K562 (cell line): ENCODE data around the gene MCIDAS.

Experiments
- ARID4B ChIP-seq: sonication (generic); formaldehyde crosslinking; IDR thresholded peaks from 2 replicates; pipeline ENCODE4 v1.8.0; 2022; ENCODE audit warnings: mild to moderate bottlenecking, missing genetic modification reagents
- CEBPB ChIP-seq: fragments of 450-650 bp; IDR thresholded peaks from 2 replicates; pipeline ENCODE4 v1.6.1; 2016; ENCODE audit warnings: missing genetic modification characterization, missing compliant biosample characterization
- CHCHD3 ChIP-seq: fragments of 250-450 bp; sonication (Bioruptor Pico); IDR thresholded peaks from 2 replicates; pipeline ENCODE4 v2.1.2; 2022; ENCODE audit warnings: mild to moderate bottlenecking
- HCFC1 ChIP-seq: IDR thresholded peaks from 2 replicates; pipeline ENCODE4 v1.6.1; 2012; ENCODE audit warnings: low read depth, low read length, improper control_type of control experiment
- KAT2B ChIP-seq: IDR thresholded peaks from one replicate; pipeline ENCODE4 v1.6.1; 2012; ENCODE audit warnings: low read depth, mild to moderate bottlenecking, control low read depth, inconsistent platforms, low read length, moderate library complexity
- NCOA1 ChIP-seq: fragments of 450-650 bp; IDR thresholded peaks from 2 replicates; pipeline ENCODE4 v1.6.1; 2016; ENCODE audit warnings: low read depth
- POLR2AphosphoS5 ChIP-seq: IDR thresholded peaks from 2 replicates; pipeline ENCODE4 v1.6.1; 2011; ENCODE audit warnings: mild to moderate bottlenecking, low read depth, low read length, moderate library complexity; ENCODE audit not compliant: control insufficient read depth, insufficient read depth
- POLR3A ChIP-seq: IDR thresholded peaks from 2 replicates; pipeline ENCODE4 v1.6.1; 2011; ENCODE audit warnings: borderline replicate concordance, mild to moderate bottlenecking, moderate library complexity; ENCODE audit not compliant: insufficient read length, insufficient read depth; ENCODE audit errors: extremely low read depth
- SMARCE1 ChIP-seq: fragments of 450-650 bp; IDR thresholded peaks from 2 replicates; pipeline ENCODE4 v1.7.1; 2016; ENCODE audit warnings: mild to moderate bottlenecking
- TAF1 ChIP-seq: IDR thresholded peaks from 2 replicates; pipeline ENCODE4 v1.6.1; 2011; ENCODE audit warnings: mild to moderate bottlenecking, low read length, moderate library complexity; ENCODE audit not compliant: insufficient read depth, control insufficient read depth, severe bottlenecking; ENCODE audit errors: extremely low read depth
- TGIF2 ChIP-seq: sonication (generic); formaldehyde crosslinking; IDR thresholded peaks from 2 replicates; pipeline ENCODE4 v1.8.1; 2022; ENCODE audit warnings: mild to moderate bottlenecking, missing genetic modification reagents, moderate library complexity
- ZBTB1 ChIP-seq: sonication (generic); formaldehyde crosslinking; IDR thresholded peaks from 2 replicates; pipeline ENCODE4 v1.8.1; 2023; ENCODE audit warnings: missing genetic modification reagents, low read depth, mild to moderate bottlenecking, borderline replicate concordance
- ZFP36 ChIP-seq: fragments of 150-350 bp; IDR thresholded peaks from 2 replicates; pipeline ENCODE4 v1.6.1; 2018; ENCODE audit warnings: low read length, low read depth; ENCODE audit not compliant: partially characterized antibody
- ZNF830 ChIP-seq: fragments of 250-450 bp; sonication (Bioruptor Pico); IDR thresholded peaks from 2 replicates; pipeline ENCODE4 v1.5.0; 2021; ENCODE audit warnings: mild to moderate bottlenecking

GRCh38 chr5:55191165-55191564 is 36.0 kb downstream of the MCIDAS start:
- TF ChIP-seq HCFC1: no peak
- no peak for TF ChIP-seq TGIF2 (CRISPR knock-in tag)
- no peak for TF ChIP-seq CHCHD3 (CRISPR knock-in tag)
- TF ChIP-seq KAT2B: no peak
- no peak for TF ChIP-seq ZFP36
- TF ChIP-seq TAF1: no peak
- TF ChIP-seq NCOA1: no peak
- TF ChIP-seq POLR3A: no peak
- TF ChIP-seq ARID4B (CRISPR knock-in tag): no peak
- no peak for TF ChIP-seq POLR2AphosphoS5
- TF ChIP-seq ZBTB1 (CRISPR knock-in tag): no peak
- TF ChIP-seq SMARCE1: no peak
- TF ChIP-seq CEBPB: peak; percentile 57
- no peak for TF ChIP-seq ZNF830 (CRISPR knock-in tag)
